Esophagus muscularis mucosa (tissue), 3 donors: ENCODE data around the gene SEC61B.

Experiments used
- POLR2AphosphoS5 ChIP-seq, 2 donors: sonication (generic); formaldehyde crosslinking; IDR thresholded peaks; one replicate each; pipeline ENCODE4 v1.6.1; 2017; ENCODE audit warnings: antibody characterized with exemption in 2 of 2
- TF ChIP-seq, protein P1 (sequence below), 3 experiments: fragments of 200-600 bp in 2 of 3; fragments of 450-650 bp in 1 of 3; sonication (generic) in 2 of 3; IDR thresholded peaks; one replicate each; pipeline ENCODE4 v1.5.1; 2017 to 2019; ENCODE audit warnings: antibody characterized with exemption in 3 of 3, mild to moderate bottlenecking in 2 of 3, moderate library complexity in 1 of 3

DNA sequence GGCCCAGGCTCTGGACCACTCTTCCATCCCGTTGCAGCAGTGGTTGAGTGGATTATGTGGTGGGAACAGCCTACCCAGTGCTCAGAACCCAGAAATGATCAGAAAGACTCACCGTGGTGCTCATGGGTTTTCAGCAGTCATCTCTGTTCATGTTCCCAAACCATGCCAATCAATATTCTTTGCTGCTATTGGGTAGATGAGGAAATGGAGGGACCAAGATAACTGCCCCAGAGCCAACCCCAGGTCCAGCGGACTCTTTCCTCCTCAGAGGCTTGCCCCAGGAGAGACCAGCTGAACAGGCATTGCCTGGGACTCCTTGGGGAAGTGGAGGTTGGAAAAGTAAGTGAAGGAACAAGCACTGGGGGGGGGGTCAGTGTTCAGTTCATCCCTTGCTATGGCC is 38.5 kb upstream of the SEC61B start:
- TF ChIP-seq, protein P1, sequence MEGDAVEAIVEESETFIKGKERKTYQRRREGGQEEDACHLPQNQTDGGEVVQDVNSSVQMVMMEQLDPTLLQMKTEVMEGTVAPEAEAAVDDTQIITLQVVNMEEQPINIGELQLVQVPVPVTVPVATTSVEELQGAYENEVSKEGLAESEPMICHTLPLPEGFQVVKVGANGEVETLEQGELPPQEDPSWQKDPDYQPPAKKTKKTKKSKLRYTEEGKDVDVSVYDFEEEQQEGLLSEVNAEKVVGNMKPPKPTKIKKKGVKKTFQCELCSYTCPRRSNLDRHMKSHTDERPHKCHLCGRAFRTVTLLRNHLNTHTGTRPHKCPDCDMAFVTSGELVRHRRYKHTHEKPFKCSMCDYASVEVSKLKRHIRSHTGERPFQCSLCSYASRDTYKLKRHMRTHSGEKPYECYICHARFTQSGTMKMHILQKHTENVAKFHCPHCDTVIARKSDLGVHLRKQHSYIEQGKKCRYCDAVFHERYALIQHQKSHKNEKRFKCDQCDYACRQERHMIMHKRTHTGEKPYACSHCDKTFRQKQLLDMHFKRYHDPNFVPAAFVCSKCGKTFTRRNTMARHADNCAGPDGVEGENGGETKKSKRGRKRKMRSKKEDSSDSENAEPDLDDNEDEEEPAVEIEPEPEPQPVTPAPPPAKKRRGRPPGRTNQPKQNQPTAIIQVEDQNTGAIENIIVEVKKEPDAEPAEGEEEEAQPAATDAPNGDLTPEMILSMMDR (IDR thresholded peaks at IDR 0.05) = no peak
- TF ChIP-seq POLR2AphosphoS5 (IDR thresholded peaks at IDR 0.05) = no peak
